Liver (tissue), 3 donors: ENCODE results near the gene FAM131B.

Experiments
- CTCF ChIP-seq: fragments of 150-350 bp; IDR thresholded peaks from 2 replicates; pipeline ENCODE4 v1.5.1; 2017; ENCODE audit warnings: improper control_type of control experiment, low read depth, low read length; ENCODE audit not compliant: missing input control
- TAF1 ChIP-seq: conservative IDR thresholded peaks from 2 replicates; pipeline ENCODE4 v1.6.1; 2016; ENCODE audit warnings: antibody characterized with exemption, mild to moderate bottlenecking
- YY1 ChIP-seq: IDR thresholded peaks from 2 replicates; pipeline ENCODE4 v1.6.1; 2016; ENCODE audit warnings: antibody characterized with exemption, mild to moderate bottlenecking
- donor health status: healthy.
- donor health status: healthy.

- TF ChIP-seq TAF1 (no peak), CTCF (no peak), YY1 (no peak)
Measured at GRCh38 chr7:143359771-143360353, 2.7 kb downstream of the FAM131B start.
